SHP77 (cell line): ENCODE measurements around the gene PPAN.

Experiments used
- DNase-seq, 2 experiments: peaks; one replicate each; lab custom pipeline; 2025; lab: John Stamatoyannopoulos, UW

PPAN gene, protein sequence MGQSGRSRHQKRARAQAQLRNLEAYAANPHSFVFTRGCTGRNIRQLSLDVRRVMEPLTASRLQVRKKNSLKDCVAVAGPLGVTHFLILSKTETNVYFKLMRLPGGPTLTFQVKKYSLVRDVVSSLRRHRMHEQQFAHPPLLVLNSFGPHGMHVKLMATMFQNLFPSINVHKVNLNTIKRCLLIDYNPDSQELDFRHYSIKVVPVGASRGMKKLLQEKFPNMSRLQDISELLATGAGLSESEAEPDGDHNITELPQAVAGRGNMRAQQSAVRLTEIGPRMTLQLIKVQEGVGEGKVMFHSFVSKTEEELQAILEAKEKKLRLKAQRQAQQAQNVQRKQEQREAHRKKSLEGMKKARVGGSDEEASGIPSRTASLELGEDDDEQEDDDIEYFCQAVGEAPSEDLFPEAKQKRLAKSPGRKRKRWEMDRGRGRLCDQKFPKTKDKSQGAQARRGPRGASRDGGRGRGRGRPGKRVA

DNA sequence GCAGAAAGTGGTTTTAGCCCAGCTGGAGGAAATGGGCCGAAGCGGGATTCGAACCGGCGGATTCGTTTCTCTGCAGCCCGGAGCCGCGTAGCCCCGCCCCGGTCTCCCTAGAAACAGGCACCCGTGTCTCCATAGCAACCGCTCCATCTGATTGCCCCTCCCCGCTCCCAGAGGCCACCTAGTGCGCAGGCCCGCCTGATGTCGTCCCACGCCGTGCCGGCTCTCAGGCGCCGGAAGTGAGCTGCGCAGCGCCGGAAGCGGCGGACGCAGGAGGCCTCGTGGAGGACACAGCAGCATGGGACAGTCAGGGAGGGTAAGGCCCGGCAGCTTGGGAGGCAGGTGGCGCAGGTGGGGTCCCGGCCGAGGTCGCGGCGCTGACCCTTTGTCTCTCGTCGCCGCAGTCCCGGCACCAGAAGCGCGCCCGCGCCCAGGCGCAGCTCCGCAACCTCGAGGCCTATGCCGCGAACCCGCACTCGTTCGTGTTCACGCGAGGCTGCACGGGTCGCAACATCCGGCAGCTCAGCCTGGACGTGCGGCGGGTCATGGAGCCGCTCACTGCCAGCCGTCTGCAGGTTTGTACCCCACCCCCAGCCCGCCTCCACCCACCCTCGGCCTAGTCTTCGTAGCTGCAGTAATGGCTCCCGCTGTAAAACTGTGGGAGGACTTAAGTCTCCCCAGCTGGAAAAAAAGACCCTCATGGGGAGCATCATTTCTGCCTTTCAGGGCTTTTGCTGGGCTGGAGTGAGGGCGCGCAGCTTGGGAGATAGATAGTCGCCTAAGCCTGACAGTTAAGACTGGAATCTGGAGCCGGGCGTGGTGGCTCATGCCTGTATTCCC is at the start of gene PPAN:
TSS of gene PPAN (plus strand) at position 263 of the 837 bp plus-strand sequence. CDS start at position 296, 33 bp downstream.
- DNase-seq: peak; percentile 93 to 98

DNA sequence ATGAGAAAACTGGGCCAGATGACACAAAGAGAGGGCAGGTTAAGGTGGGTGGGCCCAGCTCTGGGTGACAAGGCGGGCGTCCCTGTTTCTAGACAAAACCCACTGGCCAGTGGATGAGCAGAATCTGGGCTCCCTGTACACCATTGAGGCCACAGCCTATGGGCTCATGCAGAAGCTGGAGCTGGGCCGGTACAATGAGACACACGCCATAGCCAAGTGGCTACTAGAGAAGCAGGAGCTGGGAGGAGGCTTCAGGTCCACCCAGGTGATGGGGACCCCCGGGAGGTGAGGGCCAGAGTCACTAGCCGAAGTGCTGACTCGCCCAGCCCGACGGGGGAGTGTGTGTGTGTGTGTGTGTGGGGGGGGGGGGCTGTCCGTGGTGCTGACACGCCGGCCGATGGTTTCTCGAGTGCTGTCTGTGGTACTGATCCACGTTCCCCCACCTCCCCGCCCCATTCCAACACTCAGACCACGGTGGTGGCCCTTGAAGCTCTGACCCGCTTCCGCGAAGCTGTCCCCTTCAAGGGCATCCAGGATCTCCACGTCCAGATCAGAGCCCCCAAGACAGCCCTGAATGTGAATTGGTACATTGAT is 44.3 kb upstream of the PPAN start:
- no peak for DNase-seq

DNA sequence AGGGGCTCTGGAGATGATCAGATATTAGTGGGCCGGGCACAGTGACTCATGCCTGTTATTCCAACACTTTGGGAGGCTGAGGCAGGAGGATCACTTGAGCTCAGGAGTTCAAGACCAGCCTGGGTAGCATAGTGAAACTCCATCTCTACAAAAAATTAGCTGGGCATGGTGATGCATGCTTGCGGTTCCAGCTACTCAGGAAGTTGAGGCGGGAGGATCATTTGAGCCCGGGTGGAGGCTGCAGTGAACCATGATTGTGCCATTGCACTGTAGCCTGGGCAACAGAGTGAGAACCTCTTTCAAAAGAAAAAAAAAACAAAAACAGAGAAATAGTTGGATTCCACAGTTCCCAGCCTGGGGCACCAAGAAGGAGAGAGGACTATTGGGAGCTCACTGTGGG is 38.0 kb upstream of the PPAN start:
- no peak for DNase-seq

DNA sequence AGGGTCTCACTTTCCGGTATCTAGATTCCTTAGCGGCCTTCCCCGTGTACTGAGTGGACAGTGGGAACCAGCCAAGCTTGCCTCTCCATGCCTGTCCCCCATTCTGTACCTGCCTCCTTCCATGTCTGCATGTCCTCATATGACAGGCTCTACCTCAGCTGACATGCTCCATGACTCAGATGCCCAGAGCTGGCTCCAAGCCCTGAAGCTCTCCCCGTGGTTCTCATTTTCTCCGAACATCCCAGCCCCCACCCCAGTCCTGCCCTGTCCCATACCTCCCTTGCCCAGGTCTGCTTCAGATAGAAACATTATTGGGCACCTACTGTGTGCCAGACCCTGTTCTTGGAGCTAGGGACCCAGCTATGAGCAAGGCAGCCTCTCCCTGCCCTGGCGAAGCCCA is 37.1 kb upstream of the PPAN start:
- no peak for DNase-seq

DNA sequence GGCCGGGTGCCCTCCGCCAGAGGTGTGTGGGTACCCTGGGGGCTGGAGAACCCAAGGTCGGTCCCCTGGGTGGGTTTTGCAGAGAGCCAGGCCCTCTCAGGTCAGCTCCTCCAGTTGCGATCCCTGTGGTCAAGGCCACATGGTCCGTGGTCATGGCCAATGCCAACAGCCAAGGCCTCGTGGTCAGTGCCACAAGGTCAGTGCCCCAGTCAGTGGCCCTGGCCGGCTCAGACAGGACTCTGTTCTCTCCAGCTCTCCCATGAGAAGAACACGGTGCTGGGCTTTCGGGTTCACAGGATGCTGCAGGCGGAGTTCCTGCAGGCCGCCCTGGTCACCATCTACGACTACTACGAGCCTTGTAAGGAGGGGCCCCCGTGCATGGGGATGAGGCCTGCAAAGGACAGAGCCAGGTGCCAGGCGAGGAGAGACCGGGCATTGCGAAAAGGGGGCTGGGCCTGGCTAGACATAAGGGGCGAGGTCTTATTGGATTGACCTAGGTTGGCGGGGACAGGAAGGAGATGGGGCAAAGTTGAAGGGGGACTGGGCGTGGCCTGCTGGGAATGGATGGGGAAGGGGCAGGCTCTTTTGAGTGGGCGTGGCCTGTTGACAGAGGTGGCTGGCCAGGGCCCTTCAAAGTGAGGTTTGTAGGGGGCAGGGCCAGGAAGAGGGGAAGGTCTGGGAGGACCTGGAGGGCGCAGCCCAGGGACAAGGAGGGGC is 35.3 kb upstream of the PPAN start:
- DNase-seq: no peak

DNA sequence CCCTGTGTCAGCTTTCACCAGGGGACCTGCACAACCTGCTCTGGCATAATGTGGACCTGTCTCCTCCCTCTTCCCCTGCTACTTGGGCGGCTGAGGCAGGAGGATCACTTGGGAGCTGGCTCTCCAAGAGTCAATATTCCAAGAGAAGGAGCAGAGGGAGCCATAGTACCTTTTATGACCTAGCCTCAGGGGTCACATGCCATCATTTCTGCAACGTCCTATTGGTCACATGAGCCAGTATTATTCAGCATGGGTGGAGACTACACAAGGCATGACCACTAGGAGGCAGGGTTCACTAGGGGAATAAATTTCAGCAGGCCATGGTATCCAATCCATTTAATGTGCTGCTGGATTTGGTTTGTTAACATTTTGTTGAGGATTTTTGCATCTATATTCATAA is 32.0 kb upstream of the PPAN start:
- DNase-seq: peak; percentile 38 to 49

DNA sequence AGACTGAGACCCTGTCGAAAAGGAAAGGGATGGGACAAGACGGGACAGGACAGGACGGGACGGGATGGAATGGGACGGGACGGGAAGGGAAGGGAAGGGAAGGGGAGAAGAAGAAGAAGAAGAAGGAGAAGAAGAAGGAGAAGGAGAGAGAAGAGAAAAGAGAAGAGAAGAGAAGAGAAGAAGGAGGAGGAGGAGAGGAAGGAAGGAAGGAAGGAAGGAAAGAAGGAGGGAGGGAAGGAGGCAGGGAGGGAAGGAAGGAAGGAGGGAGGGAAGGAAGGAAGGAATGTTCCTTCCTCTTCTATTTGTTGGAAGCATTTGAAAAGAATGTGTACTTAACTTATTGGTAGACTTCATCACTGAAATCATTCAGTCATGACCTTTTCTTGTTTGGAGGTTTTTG is 29.6 kb upstream of the PPAN start:
- DNase-seq: no peak

DNA sequence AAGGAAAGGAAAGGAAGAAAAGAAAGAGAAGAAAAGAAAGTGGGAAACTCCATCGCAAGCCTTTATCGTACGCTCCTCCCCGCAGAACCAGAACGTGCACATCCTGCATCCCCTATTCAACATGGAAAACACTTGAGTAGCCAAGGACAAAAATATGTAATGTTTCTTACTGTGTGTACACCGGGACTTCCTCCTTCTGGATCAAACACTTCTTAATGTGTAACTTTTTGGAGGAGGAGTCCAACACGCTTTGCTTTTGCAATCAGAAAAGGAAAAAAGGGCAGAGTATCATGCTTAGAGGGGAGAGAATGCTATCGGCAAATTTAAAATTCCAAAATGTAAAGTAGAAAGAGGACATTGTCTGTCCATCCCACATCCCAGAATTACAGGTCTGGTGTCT is 27.8 kb upstream of the PPAN start:
- DNase-seq: no peak

DNA sequence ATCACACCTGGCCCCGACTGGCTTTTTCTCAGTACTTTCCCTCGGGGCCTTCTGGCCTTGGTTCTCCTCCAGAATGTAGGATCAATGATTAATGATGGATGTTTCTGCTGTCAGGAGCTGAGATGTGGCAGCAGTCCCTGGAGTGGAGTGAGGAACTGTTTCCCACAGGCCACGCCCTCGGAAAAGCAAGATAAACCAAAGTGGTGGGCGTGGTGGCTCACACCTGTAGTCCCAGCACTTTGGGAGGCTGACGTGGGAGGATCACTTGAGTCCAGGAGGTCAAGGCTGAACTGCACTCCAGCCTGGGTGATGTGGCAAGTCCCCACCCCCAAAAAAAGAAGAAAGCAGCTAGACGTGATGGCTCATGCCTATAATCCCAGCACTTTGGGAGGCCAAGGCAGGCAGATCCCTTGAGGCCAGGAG is 27.1 kb upstream of the PPAN start:
- no peak for DNase-seq

DNA sequence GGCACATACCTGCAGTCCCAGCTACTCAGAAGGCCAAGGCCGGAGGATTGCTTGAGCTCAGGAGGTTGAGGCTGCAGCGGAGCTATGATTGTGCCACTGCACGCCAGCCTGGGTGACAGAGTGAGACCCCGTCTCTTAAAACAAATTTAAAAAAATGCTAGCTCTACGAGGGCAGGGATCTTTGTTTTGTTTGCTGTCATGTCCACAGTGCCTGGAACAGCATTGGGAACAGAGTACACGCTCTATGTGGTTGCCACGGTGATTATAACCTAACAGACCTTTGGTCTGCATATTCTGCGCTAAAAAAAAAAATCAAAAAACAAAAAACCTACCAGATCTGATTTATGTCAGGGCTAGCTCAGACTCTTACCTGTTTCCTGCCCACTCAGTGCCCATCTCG is 22.3 kb upstream of the PPAN start:
- DNase-seq: no peak

DNA sequence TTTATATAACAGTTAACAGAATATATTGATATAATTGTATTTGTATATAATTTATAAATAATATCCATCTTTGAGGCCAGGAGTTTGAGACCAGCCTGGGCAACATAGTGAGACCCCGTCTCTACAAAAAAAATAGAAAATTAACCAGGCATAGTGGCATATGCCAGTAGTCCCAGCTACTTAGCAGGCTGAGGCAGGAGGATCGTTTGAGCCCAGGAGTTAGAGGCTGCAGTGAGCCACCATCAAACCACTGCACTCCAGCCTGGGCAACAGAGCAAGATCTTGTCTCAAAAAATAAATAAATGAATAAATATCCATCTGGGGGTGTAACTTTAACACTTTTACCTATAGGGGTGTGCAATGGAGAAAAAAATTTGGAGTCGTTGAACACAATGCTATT is 21.4 kb upstream of the PPAN start:
- DNase-seq: no peak

DNA sequence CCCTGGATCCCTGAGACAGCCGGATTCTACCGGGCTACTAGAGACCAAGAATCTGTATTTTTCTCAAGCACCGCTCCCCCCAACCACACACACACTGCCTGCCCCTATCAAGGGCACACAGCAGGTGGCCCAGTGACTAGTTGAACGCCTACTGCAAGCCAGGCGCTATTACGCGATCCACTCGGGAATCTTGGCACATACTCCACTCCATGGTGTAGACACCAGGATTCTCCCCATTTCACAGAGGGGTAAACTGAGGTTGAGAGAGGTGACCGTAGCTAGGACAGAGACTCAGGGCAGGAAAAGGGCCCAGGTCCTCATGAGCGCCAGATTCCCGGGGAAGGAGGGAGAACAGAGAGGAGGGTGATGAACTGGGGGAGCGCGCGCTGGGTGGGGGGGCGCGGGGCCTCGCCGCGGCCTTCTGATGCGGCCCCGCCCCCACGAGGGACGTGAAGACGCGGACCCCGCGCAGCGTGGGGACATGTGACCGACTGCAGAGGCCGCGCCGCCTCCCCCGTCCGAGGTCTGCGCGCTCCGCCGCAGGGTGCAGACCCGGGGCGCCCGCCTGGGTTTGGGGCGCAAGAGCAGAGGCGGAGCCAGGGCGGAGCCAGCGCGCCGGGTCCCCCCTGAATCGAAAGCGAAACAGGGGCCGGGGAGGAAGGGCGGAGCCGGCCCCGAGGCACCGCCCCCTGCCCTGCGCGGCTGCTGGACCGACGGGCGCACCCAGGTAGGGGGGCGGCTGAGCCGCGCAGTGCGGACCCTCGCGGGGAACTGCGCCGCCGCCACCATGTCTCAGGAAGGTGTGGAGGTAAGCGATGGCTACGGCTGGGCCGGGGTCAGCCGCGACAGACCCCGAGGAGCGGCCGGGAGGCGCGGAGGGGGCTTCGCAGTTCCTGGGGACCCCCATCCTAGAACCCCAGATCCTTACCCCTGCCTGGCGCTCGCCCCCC is 20.2 kb upstream of the PPAN start, which contains the start of gene SHFL:
TSS of gene SHFL (plus strand) at position 677 of the 950 bp plus-strand sequence. CDS start at position 788, 111 bp downstream.
- DNase-seq: no peak

DNA sequence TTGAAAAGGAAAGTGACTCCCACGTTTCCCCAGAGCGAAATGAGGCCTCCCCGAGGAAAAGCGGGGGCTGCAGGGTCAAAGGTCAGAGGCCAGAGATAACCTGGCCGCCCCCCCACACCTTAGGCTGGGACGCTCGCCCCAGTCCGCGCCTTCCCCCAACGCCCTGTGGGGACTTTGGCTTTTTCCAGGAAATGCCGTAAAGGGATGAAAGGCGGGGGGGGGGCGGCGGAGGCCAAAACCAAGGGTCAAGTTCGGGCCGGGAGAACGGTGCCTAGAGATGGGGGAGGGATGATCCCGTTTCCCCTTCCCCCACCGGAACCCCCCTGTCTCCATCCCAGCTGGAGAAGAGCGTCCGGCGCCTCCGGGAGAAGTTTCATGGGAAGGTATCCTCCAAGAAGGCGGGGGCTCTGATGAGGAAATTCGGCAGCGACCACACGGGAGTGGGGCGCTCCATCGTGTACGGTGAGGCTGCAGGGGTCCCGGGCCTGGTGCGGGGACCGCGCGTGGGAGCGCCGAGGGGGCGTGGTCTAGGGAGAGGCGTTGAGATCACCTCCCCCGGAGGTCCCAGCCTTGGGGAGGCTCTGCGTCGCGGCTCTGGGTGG is 19.5 kb upstream of the PPAN start:
- DNase-seq: no peak

DNA sequence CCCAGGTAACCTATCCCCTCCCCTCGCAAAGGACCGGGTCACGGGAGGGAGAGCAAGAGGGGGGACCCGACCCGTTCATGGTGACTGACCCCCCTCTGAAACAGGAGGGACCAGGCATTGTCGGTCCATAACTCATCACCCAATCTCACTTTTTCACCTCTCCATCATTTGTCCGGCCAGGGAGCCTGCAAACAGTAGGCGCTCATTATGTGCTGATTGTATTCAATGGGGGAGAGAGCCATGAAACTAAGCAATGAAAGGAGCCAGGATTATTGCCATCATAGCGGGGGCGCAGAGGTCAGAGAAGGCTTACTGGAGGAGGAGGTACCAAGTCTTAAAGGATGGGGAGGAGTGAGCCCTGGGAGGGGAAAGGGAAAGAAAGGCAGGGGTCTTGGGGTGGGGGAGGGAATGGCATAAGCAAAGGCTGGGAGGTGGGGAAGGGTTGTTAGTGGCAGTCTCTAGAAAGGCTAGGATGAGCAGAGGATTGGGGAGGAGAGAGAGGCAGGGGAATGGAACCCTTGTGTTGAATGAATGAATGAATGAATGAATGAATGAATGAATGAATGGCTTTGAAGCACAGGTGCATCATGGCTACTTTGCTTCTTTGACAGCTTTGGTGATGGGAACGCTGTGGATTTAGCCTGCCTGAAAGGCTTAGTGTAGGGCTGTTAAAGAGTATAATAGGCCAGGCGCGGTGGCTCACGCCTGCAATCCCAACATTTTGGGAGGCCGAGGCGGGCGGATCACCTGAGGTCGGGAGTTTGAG is 18.7 kb upstream of the PPAN start:
- no peak for DNase-seq

DNA sequence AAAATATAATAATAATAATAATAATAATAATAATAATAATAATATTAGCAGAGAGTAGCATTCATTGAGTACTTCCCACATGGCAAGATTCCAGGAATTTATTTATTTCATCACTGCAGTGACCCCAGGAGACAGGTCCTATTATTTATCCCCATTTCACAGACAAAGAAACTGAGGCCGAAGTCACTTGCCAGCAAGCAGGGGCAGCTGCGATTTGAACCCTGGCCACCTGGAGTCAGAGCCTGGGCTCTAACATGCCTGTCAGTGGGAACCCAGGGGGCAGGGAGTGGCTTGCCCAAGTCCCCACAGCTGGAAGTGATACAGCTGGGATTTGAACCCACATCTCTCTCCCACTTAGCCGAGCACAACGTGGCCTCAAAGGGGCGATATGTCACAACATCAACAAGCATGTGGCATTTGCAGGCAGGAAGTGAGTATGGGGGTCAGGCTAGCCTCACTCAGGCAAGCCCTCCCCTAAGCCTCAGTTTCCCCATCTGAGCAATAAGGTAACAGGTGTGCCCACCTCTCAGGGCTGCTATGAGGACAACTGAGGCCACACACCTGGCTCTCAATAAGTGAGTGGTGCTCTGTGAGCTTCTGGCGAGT is 17.1 kb upstream of the PPAN start:
- DNase-seq: no peak

DNA sequence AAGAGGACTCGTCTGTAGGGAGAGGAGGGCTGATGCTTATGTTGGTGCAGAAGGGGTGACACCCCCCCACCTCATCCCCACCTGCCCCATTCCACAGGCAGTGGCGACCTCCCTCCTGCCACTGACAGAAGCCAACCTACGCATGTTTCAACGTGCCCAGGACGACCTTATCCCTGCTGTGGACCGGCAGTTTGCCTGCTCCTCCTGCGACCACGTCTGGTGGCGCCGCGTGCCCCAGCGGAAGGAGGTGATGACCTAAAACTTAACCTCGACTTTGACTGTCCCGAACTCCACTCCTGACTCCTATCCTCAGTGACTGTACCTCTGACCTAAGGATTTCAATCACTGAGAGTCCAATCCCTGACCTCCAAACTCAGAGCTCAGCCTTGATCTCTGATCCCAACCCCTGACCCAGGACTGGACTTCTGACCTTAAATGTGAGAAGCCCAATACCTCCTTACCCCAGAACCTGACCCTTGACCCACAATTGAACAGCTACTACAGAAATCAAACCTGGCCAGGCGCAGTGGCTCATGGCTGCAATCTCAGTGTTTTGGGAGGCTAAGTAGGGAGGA is 16.3 kb upstream of the PPAN start:
- no peak for DNase-seq

DNA sequence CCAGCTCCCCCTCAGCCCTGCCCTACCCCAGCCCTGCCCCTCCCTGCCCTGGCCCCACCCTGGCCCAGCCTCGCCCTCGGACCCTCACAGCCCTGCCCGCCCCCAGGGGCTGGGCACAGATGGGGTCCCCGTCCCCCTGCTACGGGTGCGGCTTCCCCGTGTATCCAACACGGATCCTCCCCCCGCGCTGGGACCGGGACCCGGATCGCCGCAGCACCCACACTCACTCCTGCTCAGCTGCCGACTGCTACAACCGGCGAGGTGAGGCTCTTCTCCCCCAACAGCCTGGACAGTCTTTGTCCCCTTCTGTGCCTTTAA is 14.8 kb upstream of the PPAN start:
- DNase-seq: no peak

DNA sequence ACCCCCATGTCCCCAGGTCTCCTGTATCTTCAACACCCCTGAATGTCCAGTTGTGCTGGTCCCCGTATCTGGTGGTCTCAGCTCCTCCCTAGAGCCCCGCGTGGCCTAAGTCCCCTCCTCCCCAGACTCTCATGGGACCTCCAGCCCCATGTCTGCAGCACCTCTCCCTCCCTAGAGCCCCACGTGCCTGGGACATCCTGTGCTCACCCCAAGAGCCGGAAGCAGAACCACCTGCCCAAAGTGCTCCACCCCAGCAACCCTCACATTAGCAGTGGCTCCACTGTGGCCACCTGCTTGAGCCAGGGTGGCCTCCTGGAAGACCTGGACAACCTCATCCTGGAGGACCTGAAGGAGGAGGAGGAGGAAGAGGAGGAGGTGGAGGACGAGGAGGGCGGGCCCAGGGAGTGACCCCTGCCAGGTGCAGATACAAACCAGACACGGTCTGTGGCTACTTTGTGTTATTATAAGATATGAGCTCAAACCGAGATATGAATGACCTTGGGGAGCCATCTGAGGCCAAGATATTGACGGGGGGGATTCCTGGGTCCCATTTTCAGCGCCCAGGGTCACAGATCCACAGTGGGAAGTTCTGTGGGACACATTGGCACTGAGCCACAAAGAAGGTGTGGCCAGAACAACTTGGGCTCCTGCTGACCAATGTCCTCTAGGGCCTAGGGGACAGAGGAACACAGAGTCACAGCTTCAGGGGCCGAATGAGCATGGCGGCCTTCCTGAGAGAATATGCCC is 14.1 kb upstream of the PPAN start:
- no peak for DNase-seq
